Myocyte (in vitro differentiated cells): Measurements from ENCODE around the gene IL22RA1. TPM values are rescaled to one million over a fixed set of nuclear protein-coding genes. Genes with fewer than 3 reads are reported as not detected.
A peak's percentile ranks its signal among the peaks of the same experiment; 100 is the strongest.

ENCODE experiments used
- DNase-seq: peaks from one replicate; pipeline ENCODE4 v3.0.0-alpha.2; 2012; ENCODE audit warnings: low read depth
- total RNA-seq: library from RNA; depleted of rRNA; stranded (reverse); fragments of >200 nt; gene quantifications from 2 replicates; pipeline ENCODE4 v1.2.3, GENCODE V29; 2014

IL22RA1 gene
- total RNA-seq, 1 donor from 2014 or later = not detected

DNA sequence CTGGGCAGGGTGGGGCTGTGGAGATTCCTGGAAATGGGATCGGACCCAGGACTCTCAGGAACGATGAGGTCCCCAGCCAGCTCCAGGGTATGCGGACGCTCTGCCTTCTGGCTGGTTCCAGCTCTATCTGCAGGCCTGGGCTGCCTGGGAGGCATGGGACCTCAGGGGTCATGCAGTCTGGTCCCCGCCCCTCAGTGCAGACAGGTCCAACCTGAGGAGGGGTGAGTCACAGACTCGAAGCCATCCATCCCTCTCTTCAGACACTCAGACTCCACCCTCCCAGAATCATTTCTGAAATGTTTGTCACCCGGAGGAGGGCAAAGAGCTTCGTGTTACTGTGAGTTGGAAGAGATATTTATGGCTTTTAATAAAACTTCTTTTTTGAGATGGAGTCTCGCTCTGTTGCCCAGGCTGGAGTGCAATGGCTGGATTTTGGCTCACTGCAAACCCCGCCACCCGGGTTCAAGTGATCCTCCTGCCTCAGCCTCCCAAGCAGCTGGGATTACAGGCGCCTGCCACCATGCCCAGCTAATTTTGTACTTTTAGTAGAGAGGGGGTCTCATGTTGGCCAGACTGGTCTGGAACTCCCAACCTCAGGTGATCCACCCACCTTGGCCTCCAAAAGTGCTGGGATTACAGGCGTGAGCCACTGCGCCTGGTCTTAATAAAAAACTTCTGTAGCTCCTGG, 25.1 kb downstream of the IL22RA1 start:
- no peak for DNase-seq

DNA sequence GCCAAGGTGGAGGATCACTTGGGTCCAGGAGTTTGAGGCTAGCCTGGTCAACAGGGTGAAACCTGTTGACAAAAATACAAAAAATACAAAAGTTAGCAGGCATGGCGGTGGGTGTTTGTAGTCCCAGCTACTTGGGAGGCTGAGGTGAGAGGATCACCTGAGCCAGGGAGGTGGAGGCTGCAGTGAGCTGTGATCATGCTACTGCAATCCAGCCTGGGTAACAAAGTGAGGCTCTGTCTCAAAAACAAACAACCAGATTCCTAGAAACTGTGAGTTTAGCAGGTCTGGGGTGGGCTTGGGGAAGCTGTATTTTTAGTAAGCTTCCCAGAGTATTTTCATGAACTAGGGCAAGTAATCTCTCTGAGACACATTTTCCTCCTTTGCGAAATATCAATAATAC, 25.8 kb downstream of the IL22RA1 start:
- DNase-seq = no peak

DNA sequence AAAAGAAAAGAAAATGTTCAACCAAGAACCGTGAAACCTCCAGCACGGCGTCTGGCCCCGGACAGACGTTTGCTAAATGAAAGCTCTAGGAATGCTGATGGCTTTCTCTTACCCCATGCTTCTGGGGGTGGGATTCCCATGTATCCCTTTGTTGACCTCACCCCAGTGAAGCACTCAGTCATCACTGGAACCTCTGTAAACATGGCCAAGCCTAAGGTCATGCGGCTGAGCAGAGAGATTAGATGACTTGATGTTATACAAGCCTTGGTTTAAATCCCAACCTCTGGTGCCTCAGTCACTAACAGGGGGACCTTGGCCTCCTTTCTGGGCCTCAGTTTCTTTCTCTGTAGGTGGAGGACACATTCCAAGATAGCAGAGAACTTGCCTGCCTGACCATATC, 28.2 kb downstream of the IL22RA1 start:
- no peak for DNase-seq

DNA sequence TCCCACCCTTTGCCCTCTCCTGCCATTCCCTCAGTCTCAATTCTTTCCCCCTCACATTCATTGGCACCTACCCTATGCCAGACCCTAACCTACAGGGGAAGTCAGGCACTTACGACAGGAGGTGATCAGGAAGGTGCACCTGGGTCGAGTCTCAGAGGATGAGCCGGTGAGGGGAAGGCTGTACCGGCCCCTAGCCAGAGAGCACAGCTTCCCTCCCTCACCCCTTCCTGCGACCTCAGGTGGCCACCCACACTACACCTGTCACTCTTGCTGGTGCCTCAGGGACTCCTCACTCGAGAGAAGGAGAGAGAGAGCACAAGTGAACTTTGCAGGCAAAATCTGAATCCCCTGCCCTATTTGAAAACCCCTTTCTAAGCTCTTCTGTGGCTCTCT, 29.3 kb downstream of the IL22RA1 start:
- DNase-seq = no peak

DNA sequence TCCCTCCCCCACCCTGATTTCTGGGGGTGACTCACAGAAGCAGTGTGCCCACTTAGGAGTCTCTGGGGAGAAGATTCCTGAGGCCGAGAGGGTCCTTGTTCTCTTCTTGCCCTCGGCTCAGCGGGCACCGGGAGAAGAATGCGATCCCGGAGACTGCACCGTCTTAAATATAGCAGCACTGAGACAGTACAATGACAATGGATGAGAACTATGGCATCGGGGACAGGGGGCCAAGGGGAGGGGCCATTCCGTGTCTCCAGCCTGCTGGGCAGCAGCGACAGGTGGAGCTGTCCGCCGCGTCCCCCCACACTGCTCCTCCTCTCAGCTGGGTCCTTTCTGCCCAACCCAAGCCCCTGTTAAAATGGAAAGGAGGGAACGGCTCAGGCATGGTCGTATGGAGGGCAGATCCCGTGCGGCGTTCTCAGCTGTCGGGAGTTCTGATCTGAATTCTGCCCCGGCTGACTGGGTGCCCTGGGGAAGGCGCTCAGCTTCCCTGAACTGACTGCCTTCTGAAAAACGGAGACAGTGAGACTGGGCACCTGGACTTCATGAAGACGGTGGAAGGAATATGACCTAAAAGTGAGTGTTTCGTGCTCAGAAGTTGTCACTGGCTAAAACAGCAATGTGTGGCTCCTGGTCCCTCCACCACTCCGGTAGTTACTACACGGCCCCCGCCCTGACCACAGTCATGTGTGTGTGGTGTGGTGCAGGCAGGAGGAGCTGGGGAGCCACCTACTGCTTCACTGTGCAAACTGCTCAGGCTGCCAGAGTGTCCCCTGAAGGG, 30.8 kb downstream of the IL22RA1 start, which contains the start of gene MYOM3:
TSS of gene MYOM3 (minus strand) at position 140 of the 784 bp plus-strand sequence. CDS start 3,499 bp downstream, outside the sequence.
- peak; percentile 91 for DNase-seq

DNA sequence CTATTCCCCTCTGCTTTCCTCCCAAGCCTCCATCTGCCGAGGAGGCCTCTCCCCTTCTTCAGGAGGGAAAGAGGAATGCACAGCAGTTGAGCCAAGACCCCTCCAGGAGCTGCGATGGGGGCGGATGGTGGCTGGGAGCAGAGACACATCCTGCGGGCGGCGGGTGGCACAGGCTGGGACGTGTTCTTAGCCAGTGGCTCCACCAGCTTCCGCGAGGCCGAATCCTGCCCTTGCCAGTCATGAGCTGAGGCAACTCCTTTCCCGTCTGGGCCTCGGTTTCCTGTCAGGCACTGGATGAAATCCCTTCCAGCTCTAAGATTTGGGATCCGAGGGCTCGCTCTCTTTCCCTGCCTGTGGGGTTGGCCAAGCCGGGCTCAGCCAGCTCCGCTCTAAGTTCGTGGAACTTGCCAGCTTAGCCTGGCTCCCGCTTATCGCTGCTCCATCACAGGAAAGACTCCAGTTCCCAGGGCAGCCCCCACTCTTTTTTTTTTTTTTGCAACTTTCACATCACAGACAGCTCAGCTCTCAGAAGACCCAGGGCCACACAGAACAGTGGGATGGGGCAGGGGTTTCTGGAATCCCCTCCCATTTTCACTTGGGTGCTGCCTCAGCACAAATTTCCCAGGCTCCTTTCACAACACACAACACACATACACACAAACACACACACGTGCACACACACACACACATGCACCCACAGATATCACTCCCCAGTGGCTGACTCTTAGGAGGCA, 31.5 kb downstream of the IL22RA1 start:
- DNase-seq = no peak

DNA sequence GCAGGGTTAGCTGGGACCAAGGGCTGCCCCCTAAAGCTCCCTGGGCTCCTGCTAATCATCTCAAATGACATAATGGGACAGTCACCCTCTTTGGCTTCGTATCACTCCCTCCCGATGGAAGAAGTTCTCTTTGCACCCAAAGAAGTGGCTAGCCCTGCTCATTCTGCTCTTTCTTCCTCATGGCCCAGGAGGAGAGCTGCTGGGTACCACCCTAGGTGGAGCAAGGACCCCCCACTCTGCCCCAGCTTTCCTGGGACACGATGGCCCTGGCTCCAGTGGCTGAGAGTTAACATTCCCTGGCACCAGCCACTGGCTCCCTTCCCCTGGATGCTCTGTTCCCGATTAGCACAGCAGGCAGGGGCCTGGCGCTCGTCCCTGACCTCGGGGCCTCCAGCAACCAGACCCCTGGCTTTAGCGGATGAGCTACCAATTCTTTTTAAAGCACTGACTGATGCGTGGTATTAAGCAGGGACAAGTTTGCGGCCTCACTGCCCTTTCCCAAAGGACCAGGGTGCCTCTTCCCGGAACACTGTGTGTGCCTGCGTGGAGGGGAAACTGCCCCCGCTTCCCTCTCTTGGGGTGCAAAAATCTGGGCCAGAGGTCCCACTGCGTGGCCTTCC, 32.2 kb downstream of the IL22RA1 start:
- DNase-seq = peak; percentile 72

DNA sequence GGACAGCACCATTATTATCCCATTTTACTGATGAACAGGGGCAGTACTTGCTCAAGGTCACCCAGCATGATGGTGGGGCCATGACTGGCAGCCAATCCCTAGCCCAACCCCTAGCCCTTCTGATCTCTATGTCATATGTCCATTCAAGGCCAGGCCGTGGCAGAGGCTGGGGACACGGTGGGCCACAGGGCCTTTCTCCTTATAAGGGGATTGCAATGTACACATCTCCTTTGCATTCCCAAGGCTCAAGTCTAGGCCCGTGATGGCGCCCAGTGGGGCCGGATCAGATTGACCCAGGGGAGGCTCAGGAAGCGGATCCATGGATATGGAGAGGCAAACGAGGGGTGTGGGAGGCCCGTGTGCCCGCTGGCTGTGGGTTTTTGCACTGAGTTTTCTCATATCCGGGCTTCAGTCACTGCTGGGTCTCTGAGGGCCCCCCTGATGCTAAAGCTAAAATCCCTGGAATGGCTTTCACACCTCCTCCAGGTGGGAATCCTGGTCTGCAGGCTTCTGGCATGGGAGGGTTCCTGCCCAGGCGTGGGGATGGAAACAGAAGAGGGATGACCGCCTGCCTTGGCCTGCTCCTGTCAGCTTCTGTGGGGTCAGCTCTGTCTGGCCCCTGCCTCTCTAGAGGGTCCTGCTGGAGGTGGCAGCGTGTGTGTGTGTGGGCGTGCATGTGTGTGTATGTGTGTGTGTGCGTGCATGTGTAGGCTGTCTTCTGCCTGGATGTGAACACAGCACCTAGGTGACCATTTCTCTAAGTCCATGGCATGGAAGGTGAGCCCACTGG, 33.1 kb downstream of the IL22RA1 start:
- DNase-seq = no peak

DNA sequence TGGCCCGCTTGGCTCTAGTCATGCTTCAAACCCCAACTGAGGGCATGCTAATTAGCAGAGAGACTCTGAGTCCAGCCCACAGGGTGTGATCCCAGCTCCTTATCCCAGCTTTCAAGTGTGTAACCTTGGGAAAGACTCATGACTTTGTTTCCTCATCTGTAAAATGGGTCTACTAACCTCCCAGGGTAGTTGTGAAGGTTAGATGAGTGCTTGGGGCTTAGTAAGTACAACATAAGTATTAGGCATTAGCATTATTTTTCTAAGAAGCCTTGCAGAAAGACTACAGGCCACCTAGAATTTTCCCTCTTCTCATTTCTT, 33.8 kb downstream of the IL22RA1 start:
- DNase-seq = no peak

DNA sequence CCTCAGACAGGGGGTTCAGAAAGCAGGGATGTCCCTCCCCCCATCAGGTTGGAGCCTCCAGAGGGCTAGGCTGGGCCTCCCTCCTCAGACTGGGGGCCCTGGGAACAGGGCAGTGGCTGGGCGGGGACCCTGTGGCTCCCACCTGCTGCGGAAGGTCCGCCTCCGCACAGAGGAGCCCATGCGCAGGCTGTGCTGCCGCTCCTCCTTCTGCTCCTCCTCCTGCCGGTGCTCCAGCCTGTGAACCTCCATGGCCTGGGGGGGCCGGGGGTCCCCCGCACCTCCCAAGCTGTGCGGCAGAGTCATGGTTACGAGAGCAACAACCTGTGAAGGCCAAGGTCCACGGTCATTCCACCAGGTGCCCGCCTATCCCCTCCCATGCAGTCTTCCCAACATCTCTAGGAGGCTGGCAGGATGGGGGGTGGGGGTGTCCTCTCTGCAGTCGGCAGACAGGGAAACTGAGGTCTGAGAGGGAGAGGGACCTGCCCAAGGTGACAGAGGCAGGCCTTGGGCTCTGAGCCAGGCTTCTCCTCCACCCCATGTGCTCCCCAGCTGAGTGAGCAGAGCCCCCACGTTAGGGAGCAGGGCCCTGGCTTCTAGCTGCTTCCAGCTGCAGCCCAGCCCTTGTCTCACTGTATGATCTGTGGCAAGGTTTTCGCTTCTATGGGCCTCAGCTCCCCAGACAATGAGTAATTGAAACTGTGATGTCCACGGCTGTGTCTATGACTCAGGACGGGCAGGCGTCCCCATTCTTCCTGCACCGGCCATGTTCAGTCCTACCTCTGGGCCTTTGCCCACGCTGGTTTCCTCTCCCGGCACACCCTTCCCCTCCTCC, 34.4 kb downstream of the IL22RA1 start:
- DNase-seq = peak; percentile 80

DNA sequence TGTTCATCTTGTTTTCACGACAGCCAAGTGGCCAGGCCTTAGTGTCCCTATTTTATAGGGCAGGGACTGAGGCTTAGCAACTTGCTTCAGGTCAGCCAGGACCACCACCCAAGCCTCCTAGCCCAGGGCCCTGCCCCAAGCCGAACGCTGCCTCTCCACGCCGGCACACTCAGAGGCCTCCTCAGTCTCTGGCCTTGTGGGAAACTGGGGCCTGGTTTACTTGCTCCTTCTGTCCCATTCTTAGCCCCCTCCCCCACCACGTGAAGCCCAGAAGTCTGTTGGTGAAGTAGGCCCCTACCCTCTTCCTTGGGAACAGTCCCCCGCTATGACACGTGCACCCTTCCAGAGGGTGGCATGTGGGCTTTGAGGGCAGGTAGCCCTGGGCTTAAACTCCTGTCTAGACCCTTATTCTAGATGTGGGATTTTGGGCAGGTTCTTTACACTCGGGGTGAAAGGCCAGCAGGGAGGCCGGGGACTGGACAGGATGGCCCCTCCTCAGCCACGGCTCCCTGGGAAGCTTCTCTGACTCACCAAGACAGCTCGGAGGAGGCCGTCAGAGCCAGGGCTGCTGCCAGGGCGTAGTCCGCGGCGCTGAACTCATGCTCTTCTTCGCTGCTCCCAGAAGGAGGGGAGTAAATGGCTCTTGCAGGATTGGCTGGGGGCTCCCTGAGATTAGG, 35.3 kb downstream of the IL22RA1 start:
- no peak for DNase-seq

DNA sequence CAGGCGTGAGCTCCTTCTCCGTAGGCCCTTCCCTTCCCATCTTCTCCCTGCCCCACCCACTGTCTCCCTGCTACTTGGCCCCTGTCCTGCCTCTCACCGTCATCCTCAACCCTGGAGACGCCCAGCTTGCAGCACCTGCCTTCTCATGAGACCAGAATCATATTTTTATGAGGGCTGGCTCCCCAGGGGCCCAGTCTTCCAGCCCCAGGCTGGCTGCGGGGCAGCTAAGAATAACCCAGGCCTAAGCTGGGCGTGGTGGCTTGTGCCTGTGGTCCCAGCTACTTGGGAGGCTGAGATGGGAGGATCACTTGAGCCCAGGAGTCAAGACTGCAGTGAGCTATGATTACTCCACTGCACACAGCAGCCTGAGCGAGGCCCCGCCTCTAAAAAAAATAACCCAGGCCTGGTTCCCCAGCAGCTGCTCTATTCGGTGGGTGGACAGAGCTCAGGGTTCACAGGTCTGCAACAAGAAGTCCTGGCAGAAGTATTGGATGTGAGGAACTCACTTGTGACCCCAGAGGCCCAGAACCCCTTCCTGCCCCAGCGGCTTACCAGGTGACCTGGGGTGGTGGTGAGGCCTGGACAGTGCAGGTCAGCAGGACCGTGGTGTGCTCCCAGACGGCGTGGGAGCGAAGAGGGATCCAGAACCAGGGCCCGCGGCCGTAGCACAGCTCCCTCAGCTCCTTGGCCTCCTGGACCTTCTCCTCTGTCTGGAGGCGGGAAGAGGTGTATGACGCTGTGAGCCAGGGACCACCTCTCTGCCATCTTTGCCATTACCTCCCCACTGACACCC, 37.4 kb downstream of the IL22RA1 start:
- peak; percentile 90 for DNase-seq

DNA sequence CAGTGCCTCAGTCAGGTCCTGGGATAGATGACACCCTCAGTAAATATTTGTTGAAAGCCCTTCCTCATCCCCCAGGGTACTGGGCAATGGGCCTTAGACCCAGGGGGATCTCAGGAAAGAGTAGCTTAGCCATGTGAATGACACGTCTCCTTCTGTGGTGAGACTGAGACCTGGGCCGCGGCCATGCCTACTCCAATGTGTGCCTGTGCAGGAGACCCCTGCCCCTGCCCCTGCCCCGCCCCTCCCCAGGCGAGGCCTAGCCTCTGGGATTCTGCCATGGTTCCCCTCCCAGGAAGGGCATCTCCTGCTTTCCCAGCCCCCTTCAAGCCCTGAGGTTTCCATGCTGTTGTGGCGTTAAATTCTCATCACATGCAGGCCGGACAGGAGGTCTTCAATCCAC, 38.1 kb downstream of the IL22RA1 start:
- no peak for DNase-seq

DNA sequence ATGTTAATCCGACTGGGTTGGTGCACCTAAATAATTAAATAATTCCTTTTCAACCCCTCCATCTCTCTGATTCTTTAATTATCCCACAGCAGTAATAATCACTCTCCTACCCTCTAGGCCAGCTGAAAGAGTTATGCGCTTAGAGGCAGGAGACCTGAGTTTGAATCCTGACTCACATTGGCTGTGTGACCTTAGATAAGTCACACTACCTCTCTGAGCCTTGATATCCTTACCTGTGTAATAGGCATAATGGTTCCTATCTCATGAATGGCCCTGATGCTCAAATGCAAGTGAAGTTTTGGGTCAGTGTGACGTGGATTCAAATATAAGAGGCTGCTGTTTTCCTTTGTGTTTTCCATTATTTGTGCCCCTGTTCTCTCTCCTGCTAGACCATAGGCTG, 39.1 kb downstream of the IL22RA1 start:
- no peak for DNase-seq

DNA sequence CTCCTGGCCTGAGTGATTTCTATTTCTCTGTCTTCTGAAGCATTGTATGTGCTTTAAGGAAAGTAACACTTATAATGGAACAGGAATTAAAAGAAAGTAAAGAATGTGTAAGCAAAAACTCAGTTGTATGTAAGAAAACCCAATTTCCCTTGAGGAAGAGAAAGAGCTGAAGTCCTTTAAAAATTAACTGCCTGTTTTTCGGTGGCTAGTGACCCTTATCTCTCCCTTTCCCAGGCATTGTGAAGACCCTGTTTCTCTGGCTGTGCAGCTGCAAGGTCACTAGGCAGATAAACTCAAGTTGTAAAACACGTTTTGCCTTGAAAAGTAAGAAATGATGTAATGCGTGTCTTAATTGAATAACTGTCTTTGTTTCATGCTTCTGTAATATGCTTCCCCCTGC, 39.5 kb downstream of the IL22RA1 start:
- no peak for DNase-seq

DNA sequence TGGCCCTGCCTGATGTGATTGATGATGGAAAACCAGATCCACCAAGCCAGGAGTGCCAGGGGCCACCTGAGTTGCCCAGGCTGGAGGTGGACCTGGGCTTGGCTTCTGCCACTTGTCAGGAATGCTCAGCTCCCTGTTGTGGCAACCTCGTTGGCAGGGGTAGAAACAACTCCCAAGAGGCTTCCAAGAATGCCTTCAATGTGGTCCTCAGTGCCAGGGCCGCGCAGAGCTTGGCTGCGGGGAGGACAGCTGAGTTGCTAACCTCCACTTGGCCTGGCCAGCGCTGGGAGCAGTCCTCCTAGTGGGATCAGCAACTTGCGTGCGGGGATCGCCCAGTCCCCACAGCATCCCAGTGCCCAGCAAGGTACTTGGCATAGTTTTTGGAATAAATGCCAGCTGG, 40.0 kb downstream of the IL22RA1 start:
- DNase-seq = peak; percentile 94

DNA sequence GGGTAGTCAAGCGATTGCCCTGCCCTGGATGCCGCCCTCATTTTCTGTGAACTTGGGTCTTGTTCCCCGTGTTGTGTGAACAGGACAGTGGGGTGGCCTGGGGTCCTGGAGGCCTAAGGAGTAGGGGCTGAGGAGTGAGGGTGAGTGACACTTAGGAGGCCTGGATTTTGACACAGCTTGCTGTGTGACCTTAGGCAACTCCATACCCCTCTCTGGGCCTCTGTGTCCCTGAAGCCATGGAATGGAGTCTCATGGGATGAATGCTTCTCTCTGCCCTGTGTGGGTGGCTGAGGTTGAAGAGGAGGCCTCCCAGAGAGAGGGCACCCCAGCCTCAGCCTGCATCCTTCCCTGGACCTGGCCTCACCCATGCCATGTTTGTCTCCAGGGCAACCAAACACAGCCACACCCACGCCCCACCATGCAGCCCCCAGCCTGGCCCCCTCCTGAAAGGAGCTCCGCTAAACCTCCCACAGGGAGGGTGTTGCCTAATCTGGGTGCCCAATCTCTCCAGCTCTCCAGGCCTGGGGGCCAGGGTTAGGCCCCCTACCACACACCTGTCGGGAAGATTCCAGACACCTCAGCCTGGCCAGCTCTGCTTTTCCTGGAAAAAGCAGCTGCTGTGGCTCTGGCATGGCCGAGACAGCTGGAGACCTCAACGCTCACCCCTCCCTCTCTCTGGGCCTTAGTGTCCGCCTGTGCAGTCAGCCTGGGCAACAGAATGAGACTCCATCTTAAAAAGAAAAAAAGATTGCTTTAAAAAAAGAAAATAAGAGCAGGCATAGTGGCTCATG, 40.9 kb downstream of the IL22RA1 start:
- peak; percentile 95 for DNase-seq
